Fibroblast of skin of right biceps (primary cell): ENCODE results near the gene CAD.
A peak's percentile ranks its signal among the peaks of the same experiment; 100 is the strongest.

Source experiments
- DNase-seq: peaks from one replicate; pipeline ENCODE4 v3.0.0-alpha.2; 2013

The CAD gene

DNA sequence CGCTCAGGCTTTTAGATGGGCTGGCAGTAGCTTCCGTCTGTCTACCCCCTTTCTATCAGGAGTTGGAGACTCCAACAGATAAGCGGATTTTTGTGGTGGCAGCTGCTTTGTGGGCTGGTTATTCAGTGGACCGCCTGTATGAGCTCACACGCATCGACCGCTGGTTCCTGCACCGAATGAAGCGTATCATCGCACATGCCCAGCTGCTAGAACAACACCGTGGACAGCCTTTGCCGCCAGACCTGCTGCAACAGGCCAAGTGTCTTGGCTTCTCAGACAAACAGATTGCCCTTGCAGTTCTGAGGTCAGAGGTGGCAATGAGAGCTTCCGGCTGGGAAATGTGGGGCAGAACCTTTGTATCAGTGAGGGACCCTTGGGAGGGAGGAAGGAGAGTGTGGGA lies 14.8 kb downstream of the CAD start:
- no peak for DNase-seq

DNA sequence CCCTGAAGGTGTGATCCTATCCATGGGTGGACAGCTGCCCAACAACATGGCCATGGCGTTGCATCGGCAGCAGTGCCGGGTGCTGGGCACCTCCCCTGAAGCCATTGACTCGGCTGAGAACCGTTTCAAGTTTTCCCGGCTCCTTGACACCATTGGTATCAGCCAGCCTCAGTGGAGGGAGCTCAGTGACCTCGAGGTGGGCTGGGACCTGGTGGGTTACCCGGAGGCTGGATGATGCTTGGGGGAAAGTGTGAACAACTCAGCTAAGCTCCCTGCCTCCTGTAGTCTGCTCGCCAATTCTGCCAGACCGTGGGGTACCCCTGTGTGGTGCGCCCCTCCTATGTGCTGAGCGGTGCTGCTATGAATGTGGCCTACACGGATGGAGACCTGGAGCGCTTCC lies 16.2 kb downstream of the CAD start:
- DNase-seq = no peak

DNA sequence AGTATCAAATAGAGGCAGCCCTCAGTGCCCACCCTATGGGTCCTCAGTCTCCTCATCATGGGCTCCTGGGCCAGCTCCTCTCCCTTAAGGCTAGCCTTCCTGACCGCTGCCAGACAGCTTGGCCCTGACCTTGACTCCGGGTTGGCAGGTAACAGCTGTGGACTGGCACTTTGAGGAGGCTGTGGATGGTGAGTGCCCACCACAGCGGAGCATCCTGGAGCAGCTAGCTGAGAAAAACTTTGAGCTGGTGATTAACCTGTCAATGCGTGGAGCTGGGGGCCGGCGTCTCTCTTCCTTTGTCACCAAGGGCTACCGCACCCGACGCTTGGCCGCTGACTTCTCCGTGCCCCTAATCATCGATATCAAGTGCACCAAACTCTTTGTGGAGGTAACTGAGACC lies 19.0 kb downstream of the CAD start:
- no peak for DNase-seq

DNA sequence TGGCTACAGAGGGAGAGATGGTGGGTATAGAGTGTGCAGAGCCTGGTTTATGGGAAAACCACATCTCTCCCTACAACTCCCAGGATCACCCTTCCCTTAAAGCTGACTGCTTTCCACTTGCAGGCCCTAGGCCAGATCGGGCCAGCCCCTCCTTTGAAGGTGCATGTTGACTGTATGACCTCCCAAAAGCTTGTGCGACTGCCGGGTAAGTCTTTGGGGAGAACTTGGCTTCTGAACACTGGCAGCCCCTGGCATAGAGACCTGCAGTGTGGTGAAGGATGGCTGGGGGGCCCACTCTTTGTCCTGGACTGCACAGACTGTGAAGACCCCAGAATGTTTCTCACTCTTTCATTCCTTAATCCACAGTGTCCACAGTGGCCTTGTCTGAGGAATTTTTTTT lies 19.5 kb downstream of the CAD start:
- no peak for DNase-seq

DNA sequence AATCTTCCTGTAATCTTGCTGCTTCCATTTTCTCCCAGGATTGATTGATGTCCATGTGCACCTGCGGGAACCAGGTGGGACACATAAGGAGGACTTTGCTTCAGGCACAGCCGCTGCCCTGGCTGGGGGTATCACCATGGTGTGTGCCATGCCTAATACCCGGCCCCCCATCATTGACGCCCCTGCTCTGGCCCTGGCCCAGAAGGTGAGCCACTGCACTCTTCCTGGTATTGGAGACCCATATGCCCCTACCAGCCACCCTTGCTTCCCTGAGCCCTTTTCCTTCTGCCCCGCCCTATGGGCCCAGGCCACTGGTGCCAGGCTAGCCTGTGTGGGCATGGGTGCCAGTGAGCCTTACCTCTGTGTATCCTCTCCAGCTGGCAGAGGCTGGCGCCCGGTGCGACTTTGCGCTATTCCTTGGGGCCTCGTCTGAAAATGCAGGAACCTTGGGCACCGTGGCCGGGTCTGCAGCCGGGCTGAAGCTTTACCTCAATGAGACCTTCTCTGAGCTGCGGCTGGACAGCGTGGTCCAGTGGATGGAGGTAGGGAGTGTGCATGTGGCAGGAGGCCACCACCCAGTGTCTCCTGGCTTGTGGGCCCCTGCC lies 20.3 kb downstream of the CAD start:
- no peak for DNase-seq

DNA sequence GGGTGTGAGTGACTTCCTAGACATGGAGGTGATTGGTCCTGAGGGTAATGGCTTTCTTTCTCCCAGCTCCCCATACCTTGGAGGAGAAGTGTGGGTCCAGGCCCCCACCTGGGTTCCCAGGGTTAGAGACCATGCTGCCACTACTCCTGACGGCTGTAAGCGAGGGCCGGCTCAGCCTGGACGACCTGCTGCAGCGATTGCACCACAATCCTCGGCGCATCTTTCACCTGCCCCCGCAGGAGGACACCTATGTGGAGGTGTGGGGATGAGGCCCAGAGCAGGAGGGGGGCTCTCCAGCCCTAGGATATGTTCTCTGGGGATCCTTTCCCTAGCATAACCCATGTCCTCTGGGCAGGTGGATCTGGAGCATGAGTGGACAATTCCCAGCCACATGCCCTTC lies 21.8 kb downstream of the CAD start:
- no peak for DNase-seq

DNA sequence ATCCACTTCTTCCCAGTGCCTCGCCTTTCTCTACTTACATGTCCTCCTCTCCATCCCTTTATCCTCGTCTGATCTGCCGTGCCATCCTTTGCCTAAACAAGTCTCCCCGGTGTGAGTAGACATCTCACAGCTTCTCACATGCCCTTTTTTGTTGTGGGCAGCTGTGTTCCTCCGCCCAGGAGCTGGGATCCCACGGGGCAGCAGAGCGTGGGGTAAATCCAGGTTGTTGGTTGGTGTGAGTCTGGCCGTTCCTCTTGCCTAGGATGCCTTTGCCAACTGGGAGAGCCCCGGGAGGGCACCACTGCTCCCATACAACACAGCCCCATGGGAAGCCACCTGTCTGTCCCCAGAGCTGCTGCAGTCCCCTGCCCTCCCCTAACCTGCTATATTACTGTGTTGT lies 23.2 kb downstream of the CAD start:
- DNase-seq = no peak

DNA sequence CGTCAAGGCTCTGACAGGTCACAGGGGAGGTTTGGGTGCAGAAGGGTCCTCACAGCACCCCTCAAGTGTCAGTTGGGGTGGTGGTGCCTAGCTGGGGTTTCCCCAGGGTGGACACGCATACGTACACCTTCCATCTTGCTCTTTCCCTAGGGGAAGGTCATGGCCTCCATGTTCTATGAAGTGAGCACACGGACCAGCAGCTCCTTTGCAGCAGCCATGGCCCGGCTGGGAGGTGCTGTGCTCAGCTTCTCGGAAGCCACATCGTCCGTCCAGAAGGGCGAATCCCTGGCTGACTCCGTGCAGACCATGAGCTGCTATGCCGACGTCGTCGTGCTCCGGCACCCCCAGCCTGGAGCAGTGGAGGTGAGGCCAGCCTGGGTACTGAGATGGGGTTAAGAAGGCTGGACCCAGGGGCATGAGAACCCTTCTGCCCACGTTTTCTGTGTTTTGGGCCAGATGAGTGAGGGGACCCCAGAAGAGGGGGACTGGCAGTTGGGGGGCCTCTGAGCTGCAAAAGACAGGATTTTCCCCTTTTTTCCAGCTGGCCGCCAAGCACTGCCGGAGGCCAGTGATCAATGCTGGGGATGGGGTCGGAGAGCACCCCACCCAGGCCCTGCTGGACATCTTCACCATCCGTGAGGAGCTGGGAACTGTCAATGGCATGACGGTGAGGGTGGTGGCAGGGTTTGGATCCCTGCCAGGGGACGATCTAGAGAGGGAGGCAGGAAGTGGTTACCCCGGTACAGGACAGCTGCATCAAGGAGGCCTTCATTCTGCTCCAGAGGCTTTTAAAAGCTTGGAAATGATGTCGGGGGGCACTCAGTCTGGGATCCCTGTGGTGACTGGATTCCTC lies 24.8 kb downstream of the CAD start:
- DNase-seq = no peak

DNA sequence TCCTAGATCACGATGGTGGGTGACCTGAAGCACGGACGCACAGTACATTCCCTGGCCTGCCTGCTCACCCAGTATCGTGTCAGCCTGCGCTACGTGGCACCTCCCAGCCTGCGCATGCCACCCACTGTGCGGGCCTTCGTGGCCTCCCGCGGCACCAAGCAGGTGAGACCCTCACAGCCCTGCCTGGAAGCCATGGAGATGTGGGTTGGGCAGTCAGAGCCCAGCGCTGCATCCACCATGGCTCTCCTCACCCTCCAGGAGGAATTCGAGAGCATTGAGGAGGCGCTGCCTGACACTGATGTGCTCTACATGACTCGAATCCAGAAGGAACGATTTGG lies 25.4 kb downstream of the CAD start:
- DNase-seq = no peak

DNA sequence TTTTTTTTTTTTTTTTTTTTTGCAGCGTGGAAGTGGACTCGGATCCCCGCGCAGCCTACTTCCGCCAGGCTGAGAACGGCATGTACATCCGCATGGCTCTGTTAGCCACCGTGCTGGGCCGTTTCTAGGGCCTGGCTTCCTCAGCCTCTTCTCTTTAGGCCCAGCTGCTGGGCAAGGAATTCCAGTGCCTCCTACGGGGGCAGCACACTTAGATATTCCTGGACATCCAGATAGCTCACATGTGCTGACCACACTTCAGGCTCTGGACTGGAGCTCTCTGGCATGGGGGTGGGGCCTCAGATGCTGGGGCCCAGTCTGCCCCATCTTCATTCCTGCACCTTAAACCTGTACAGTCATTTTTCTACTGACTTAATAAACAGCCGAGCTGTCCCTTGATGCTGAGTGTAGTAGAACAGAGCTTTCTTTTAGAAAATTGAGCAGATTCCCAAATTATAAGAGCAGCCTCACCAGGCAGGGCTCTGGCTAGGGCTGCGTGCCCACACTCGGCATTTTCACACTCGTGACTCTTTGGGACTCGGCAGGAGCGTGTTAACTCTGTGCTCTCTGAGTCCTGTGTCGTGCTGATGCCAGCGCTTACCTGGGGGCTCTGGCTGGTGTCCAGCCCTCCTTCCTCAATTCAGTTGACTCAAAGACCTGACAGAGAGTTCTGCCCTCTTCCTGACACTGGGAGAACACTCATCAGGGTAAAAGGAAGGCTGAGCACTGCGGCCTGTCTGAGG lies 26.4 kb downstream of the CAD start:
- DNase-seq = no peak

DNA sequence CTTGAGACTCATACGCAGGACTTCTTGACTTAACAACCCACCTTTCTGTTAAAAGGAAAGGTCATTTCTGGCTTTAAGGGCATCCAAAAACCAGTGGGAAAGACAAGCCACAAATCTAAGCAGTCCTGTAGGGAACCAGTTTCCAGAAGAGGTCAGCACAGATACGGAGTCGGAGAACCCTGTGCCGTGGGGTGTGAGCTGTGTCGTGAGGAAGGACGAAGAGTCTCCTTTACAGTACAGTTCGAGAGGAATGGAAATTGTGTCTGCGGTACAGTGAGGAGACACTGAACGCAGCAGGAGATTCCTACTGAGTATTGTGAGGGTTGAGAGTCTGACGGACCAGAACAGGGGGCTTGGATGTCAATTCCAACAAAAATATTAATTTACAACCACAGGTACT lies 27.9 kb downstream of the CAD start:
- no peak for DNase-seq

DNA sequence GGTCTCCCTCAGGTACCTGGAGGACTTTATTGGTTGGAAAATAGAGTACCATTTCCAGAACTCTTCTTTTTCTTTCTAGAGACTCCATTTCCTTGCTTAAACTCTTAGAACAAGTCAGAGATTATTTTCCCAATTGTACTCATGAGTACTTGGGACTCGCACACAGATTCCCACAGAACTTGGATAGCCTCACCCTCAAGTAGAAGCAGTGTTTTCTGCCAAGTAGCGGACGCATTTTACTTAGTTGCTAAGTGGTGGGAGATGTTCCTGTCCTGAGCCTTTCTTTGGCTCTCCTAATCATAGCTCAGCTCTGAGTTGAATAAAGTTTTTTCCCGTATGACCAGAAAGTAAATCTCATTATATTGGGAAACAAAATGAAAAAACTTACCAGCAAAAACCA lies 28.5 kb downstream of the CAD start:
- DNase-seq = no peak

DNA sequence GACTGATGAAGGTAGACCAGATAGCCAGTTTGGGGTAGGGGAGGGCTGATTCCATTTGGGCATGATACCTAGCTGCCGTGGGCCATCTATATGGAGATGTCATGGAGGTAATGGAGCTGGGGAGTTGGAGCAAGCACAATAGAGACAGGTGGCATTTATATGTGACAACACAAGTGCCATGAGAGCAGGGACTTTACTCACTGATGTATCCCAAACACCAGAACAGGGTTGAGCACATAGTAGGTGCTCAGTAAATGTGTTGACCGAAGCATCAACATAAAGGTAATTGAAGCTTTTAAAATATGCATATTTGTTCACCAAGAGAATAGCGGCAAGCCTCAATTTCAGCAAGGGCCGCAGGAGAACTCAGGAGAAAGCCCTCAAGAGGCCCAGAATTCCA lies 30.7 kb downstream of the CAD start:
- no peak for DNase-seq

DNA sequence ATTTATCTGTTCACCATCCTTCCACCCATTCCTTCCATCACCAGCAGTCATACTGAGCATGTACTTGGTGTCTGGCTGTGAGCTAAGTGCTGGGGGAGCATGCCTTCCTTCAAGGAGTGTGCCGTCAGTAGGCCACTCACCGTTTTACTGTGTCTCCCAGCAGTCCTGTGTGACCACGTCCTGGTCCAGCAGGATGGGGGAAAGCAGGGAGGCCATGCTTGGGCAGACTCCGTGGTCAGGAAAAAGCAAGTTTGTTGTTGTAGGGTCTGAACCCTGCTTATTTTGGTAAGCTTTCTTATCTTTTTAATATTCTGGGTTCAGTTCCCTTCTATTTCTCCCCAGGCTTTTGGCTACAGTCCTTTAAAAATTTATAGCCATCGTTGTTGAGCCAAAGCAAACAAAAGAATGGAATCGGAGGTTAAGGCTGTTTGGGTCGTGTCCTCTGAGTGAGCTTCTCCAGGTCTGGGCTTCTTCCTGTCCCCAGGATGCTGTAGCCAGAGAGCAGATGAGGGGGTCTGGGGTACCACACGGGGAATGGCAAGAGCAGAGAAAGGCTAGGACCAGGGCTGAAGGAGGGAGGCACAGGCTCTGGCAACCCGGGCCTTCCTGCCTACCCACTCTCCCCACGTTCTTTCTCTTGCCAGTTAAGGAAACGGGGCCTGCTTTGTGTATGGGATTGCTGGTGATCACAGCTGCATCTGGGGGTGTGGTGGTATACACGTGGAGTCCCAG lies 32.2 kb downstream of the CAD start:
- peak; percentile 35 for DNase-seq

DNA sequence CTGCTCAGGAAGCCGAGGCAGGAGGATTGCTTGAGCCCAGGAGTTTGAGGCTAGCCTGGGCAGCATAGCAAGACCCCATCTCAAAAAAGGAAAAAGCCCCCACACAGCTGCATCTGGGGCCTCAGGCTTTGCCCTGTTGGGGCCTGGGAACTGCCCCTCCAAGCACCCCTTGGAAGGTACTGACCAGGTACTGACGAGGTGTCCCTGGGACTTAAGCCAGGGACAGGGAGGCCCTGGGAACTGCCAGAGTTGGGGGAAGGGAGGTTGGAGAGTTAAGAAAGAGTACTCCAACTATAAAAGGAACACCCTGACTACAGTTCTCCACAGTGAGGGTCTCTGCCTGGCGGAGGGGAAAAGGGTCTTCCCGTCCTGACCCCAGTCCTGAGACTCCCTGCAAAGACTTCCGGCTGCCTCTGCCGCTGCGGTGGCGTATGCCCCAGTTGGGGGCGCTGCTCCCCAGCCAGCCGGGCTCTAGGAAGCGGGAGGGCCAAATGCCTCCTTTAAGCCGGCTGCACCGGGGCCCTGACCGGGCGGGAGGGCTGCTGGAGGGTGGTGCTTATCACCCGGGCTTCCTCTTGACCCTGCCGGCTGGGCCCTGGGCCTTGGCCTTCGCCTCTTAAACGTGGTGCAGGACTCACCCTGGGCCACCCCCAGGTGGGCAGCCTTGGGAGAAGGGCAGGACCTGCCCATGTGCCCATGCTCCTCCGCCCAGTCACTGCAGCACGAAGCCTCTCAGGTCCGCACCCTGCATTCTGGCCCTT lies 32.9 kb downstream of the CAD start:
- DNase-seq = peak; percentile 38

DNA sequence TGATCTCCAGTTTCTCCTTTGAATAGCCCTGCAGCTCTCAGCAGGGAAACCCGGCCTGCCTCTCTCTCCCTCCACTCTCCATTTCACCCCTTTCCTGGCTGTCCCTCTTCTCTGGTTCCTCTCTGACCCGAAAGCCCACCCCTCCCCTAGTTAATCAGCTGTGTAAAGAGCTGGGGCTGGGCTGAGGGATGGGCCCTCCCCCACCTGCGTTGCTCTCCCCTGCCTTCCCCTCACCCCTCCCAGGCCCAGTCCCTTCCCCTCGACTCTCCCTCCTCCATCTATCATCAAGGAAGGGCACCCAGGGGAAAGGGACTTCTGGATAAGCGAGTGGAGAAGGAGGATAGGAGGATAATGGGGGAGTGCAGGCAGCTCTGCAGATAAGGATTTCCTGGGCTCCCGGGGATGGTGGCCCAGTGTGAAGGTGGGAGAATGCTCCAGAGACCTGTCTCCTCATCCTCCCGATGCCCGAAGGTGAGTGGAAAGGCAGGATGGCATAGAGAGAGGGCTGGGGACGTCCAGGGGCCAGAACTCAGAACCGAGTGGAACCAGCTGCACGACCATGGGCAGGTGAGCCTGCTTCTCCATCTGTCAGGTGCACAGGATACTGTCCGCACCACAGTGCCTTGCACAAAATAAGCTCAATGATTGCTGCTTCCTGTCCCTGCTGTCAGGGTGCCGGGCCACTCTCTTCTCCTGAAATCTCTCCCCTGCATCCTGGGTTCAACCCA lies 33.6 kb downstream of the CAD start:
- DNase-seq = no peak

DNA sequence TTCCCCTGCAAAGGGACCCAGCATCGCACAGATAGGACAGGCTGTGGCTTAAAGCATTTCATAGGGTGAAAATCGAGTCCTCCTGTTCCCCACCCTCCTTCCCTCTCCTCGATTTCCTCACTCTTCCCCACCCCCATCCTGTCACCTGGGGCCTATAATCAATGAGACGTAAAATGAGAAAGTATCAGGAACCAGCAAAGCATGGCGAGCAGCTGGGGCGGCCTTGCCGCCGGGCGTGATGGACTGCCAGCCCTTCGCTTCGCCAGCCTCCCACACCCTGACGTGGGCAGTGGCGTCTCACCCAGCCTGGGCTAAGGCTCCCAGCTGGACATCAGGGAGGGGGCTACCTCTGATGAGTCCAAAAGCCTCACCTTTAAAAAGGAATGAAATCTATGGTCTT lies 34.6 kb downstream of the CAD start:
- no peak for DNase-seq

DNA sequence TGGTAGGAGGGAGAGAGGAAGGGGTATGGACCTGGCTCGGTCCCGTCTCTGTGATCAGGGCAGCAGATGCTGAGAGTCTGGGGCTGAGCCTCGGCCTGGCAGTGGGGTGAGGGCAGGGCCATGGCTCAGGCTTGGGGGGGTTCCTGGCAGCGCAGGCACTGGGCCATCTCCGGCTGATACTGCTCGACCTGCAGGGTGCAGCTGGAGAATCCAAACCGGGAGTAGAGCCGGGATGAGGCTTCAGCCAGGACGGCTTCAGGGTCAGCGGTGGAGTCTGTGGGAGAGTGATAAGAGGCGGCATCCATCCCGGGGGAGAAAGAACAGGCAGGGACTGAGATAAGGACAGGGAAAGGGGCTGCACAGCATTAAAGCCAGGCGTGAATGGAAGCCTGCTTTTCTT lies 38.0 kb downstream of the CAD start:
- DNase-seq = no peak

DNA sequence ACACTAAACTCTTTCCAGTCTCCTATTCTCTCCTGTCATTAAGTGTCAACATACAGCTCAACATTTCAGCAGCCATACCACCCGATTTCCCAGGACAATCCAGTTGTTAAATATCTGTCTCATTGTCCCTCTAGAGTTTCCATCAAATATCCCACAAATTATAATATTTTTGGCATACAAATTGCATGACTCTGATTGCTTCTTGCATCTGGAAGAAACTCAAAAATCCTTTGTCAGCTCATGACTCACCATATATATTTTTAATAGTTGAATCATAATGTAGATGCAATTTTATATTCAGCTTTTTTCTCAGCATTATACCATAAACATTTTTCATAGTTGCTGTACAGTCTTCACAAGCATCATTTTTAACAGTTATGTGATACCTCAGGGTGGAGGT lies 38.5 kb downstream of the CAD start:
- peak; percentile 79 for DNase-seq

DNA sequence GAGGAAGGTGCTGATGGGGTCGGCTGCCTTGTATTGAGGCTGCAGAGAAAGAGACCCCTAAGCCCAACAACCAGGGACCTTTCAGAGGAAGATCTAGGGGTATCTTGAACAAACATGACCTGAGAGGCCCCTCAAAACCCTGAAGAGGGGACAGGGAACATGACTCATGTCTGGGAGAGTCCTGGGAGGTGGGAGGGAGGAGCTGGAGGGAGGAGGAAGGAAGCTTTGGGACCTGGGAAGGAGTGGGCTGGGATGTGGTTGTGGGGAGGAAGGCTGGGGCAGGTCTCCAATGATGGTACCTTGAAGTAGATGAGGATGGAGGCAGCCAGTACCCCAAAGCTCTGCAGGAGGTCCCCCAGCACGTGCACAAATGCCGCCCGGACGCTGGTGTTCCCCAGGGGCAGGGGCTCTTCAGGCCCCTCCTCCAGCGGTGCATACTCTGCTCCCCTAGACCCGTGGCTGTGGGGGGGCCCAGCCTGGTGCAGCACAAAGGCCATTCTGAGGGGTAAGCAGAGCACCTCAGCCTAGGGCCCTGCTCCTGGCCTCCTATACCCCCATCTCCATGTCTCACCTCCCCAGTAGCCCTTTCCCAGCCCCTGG lies 39.8 kb downstream of the CAD start:
- no peak for DNase-seq

DNA sequence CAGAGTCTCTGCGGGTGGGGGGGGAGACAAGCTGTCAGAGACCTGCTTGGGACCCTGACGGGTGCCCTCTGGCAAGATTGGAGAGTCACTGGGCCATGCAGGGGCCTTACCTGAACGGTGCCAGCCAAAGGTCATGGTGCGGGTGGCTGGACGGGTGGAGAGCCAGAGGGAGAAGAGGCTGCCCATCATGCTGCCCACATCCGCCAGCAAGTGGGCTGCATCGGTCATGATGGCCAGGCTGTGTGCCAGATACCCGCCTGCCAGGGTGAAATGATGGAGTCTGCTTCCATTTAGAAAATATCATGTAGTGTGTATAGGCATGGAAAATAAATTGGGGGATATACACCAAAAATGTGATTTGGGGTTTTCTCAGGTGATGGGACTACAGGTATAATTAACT lies 40.9 kb downstream of the CAD start:
- no peak for DNase-seq
